GM23248 (cell line): ENCODE measurements around the gene NRROS. TPM values are rescaled to one million over a fixed set of nuclear protein-coding genes. Genes with fewer than 3 reads are reported as not detected.

Source experiments
- DNase-seq: peaks from one replicate; pipeline ENCODE4 v3.0.0-alpha.2; 2015
- H2AFZ ChIP-seq: fragments of 200-600 bp; sonication (generic); 2 replicates; pipeline ENCODE4 v1.6.1; 2016; ENCODE audit warnings: antibody characterized with exemption
- H3F3A ChIP-seq: fragments of 200-600 bp; sonication (generic); 2 replicates; pipeline ENCODE4 v1.6.1; 2016; ENCODE audit warnings: mild to moderate bottlenecking, antibody characterized with exemption, mixed run types; ENCODE audit not compliant: insufficient read depth
- H3K27ac ChIP-seq: fragments of 200-600 bp; sonication (generic); 2 replicates; pipeline ENCODE4 v1.5.1; 2016; ENCODE audit warnings: mild to moderate bottlenecking
- H3K27me3 ChIP-seq: fragments of 200-600 bp; sonication (generic); replicated peaks from 2 replicates; pipeline ENCODE4 v1.6.1; 2016; ENCODE audit warnings: mild to moderate bottlenecking; ENCODE audit not compliant: insufficient read depth
- H3K36me3 ChIP-seq: fragments of 200-600 bp; sonication (generic); 2 replicates; pipeline ENCODE4 v1.6.1; 2016; ENCODE audit warnings: low read depth, mild to moderate bottlenecking
- H3K4me1 ChIP-seq: fragments of 200-600 bp; sonication (generic); 2 replicates; pipeline ENCODE4 v1.6.1; 2016; ENCODE audit warnings: mild to moderate bottlenecking; ENCODE audit not compliant: insufficient read depth
- H3K4me2 ChIP-seq: fragments of 200-600 bp; sonication (generic); one replicate; pipeline ENCODE4 v1.6.1; 2016; ENCODE audit warnings: mild to moderate bottlenecking; ENCODE audit not compliant: unreplicated experiment
- H3K4me3 ChIP-seq: fragments of 200-600 bp; sonication (generic); 2 replicates; pipeline ENCODE4 v1.5.1; 2016; ENCODE audit warnings: mild to moderate bottlenecking
- H3K79me2 ChIP-seq: fragments of 200-600 bp; sonication (generic); 2 replicates; pipeline ENCODE4 v1.6.1; 2016; ENCODE audit warnings: mild to moderate bottlenecking; ENCODE audit not compliant: insufficient read depth
- H3K9ac ChIP-seq: fragments of 200-600 bp; sonication (generic); 2 replicates; pipeline ENCODE4 v1.6.1; 2016; ENCODE audit warnings: mild to moderate bottlenecking
- H3K9me2 ChIP-seq: fragments of 200-600 bp; sonication (generic); 2 replicates; pipeline ENCODE4 v1.6.1; 2016; ENCODE audit warnings: mixed run types, mild to moderate bottlenecking, moderate library complexity; ENCODE audit not compliant: insufficient read depth
- H3K9me3 ChIP-seq: fragments of 200-600 bp; sonication (generic); one replicate; pipeline ENCODE4 v1.6.1; 2017; ENCODE audit warnings: low read depth
- H4K20me1 ChIP-seq: fragments of 200-600 bp; sonication (generic); 2 replicates; pipeline ENCODE4 v1.6.0; 2016; ENCODE audit not compliant: insufficient read depth
- EZH2 ChIP-seq: fragments of 200-600 bp; sonication (generic); IDR thresholded peaks from 2 replicates; pipeline ENCODE4 v1.6.1; 2018; ENCODE audit warnings: antibody characterized with exemption, mild to moderate bottlenecking; ENCODE audit not compliant: insufficient read depth, poor library complexity, severe bottlenecking
- EZH2phosphoT487 ChIP-seq: fragments of 200-600 bp; sonication (generic); IDR thresholded peaks from 2 replicates; pipeline ENCODE4 v1.6.1; 2018; ENCODE audit warnings: antibody characterized with exemption, moderate library complexity, mild to moderate bottlenecking, low read depth; ENCODE audit not compliant: insufficient read depth
- WGBS, 2 experiments: methylation state at CpG; one replicate each; pipeline ENCODE4 v1.1.6; 2015 to 2017; ENCODE audit warnings: low lambda C conversion rate in 2 of 2, low coverage in 1 of 2; ENCODE audit errors: missing lambda C conversion rate in 2 of 2; 5-methylcytosine and 5-hydroxymethylcytosine counted together
- in situ Hi-C: fragments of 300-500 bp; cut with MboI; formaldehyde crosslinking; loops from 2 replicates; pipeline ENCODE4 v1.15.0; 2020
- polyA plus RNA-seq: library from polyadenylated mRNA; unstranded; fragments of >200 nt; fragmentation: Nextera tagmentation; extraction: Ambion mirVana; gene quantifications from 2 replicates; pipeline ENCODE4 v1.2.1, GENCODE V29; 2016
- total RNA-seq: library from RNA; depleted of rRNA; stranded (reverse); fragments of >200 nt; shearing (Covaris generic); gene quantifications from 2 replicates; pipeline ENCODE4 v1.2.3, GENCODE V29; 2014

Gene NRROS
- total and polyA plus RNA-seq, 2 experiments from 2014 or later = 0.22 TPM; not detected in 1

- no peak overlapping the region for H3K9ac ChIP-seq
- no peaks in the 10 kb centered on the region for H3K27me3 ChIP-seq
- no peaks in the 10 kb centered on the region for H4K20me1 ChIP-seq
- H3K9me2 ChIP-seq = no peaks in the 10 kb centered on the region
- no peak for DNase-seq
- H3K36me3 ChIP-seq = no peaks in the 10 kb centered on the region
- no peaks in the 10 kb centered on the region for H3K9me3 ChIP-seq
- H3K4me2 ChIP-seq = no peak overlapping the region
- no peak overlapping the region for H2AFZ ChIP-seq
- in situ Hi-C loops = no loop called here
- TF ChIP-seq EZH2phosphoT487 (no peak), EZH2 (no peak)
- peaks cover 7% of the 10 kb centered on the region; the same call in 1 of the 2 replicates for H3K4me1 ChIP-seq
- no peak overlapping the region for H3K4me3 ChIP-seq
- no peaks in the 10 kb centered on the region for H3K79me2 ChIP-seq
- WGBS, 2 experiments = 81 to 82% methylated on average over 12 of the region's 12 CpGs
- peaks cover 19% of the 10 kb centered on the region for H3F3A ChIP-seq
- H3K27ac ChIP-seq = no peak overlapping the region
Measured at GRCh38 chr3:196654006-196654734, 14.7 kb downstream of the NRROS start.

- H3K9me3 ChIP-seq = no peaks in the 10 kb centered on the region
- no peaks in the 10 kb centered on the region for H4K20me1 ChIP-seq
- WGBS, 2 experiments = 87 to 92% methylated on average over 7 of the region's 7 CpGs
- H3K4me2 ChIP-seq = no peak overlapping the region
- H3K79me2 ChIP-seq = no peaks in the 10 kb centered on the region
- H3K4me1 ChIP-seq = peaks cover 7% of the 10 kb centered on the region; the same call in 1 of the 2 replicates
- H3K9ac ChIP-seq = no peak overlapping the region
- H3K27me3 ChIP-seq = no peaks in the 10 kb centered on the region
- in situ Hi-C loops = no loop called here
- no peak overlapping the region for H3K4me3 ChIP-seq
- DNase-seq = no peak
- TF ChIP-seq EZH2 (no peak), EZH2phosphoT487 (no peak)
- H3F3A ChIP-seq = peaks cover 19% of the 10 kb centered on the region
- no peak overlapping the region for H3K27ac ChIP-seq
- no peaks in the 10 kb centered on the region for H3K36me3 ChIP-seq
- H3K9me2 ChIP-seq = no peaks in the 10 kb centered on the region
- no peak overlapping the region for H2AFZ ChIP-seq
Measured at GRCh38 chr3:196654735-196655090, 15.2 kb downstream of the NRROS start.

GRCh38 chr3:196655496-196655895, 16.0 kb downstream of the NRROS start:
- Histone ChIP-seq H3K36me3 (no peaks in the 10 kb centered on the region), H3K27me3 (no peaks in the 10 kb centered on the region), H3K9me3 (no peaks in the 10 kb centered on the region), H3K27ac (no peak overlapping the region), H3K4me2 (no peak overlapping the region), H3K4me3 (no peak overlapping the region), H2AFZ (no peak overlapping the region), H3F3A (peaks cover 17% of the 10 kb centered on the region), H3K9ac (no peak overlapping the region), H4K20me1 (no peaks in the 10 kb centered on the region), H3K4me1 (peaks cover 7% of the 10 kb centered on the region; the same call in 1 of the 2 replicates), H3K9me2 (no peaks in the 10 kb centered on the region), H3K79me2 (no peaks in the 10 kb centered on the region)
- TF ChIP-seq EZH2phosphoT487 (no peak), EZH2 (no peak)
- DNase-seq = no peak
- WGBS, 2 experiments = 95 to 98% methylated on average over 12 of the region's 12 CpGs
- in situ Hi-C loops = no loop called here

- DNase-seq = no peak
- Histone ChIP-seq H3K79me2 (no peaks in the 10 kb centered on the region), H3K9me3 (no peaks in the 10 kb centered on the region), H3K36me3 (no peaks in the 10 kb centered on the region), H3F3A (peaks cover 12% of the 10 kb centered on the region), H3K27ac (no peak overlapping the region), H4K20me1 (no peaks in the 10 kb centered on the region), H3K9ac (no peak overlapping the region), H3K4me3 (no peak overlapping the region), H3K4me1 (peaks cover 5% of the 10 kb centered on the region; the same call in 1 of the 2 replicates), H2AFZ (no peak overlapping the region), H3K9me2 (no peaks in the 10 kb centered on the region), H3K27me3 (no peaks in the 10 kb centered on the region), H3K4me2 (no peak overlapping the region)
- WGBS, 2 experiments = 89 to 91% methylated on average over 5 of the region's 5 CpGs
- TF ChIP-seq EZH2 = no peak
- TF ChIP-seq EZH2phosphoT487 = no peak
- in situ Hi-C loops = no loop called here
Measured at GRCh38 chr3:196656213-196656612, 16.7 kb downstream of the NRROS start.
